Caki2 (cell line): ENCODE results near the gene CFAP410. TPM values are rescaled to one million over a fixed set of nuclear protein-coding genes. Genes with fewer than 3 reads are reported as not detected.

Experiments used
- DNase-seq: peaks from one replicate; pipeline ENCODE4 v3.0.0-alpha.2; 2015; ENCODE audit warnings: low read depth
- in situ Hi-C: cut with HindIII; loops from 2 replicates; pipeline ENCODE4 v1.10.0; 2016; ENCODE audit warnings: low sequenced_read_pairs, low pct_unique_long_range_greater_than_20kb, mixed read lengths
- total RNA-seq: library from RNA; depleted of rRNA; stranded (reverse); fragments of >200 nt; shearing (Covaris generic); gene quantifications from 2 replicates; pipeline ENCODE4 v1.2.3, GENCODE V29; 2014; ENCODE audit warnings: low replicate concordance

Gene CFAP410
- total RNA-seq, 1 experiment from 2014 or later, result 25.6 TPM

GRCh38 chr21:44335266-44336059 lies 3.7 kb downstream of the CFAP410 start:
- in situ Hi-C loops, result no loop called here
- no peak for DNase-seq

- DNase-seq, result no peak
- in situ Hi-C loops, result no loop called here
Observed at GRCh38 chr21:44334329-44335030, 4.7 kb downstream of the CFAP410 start.

- no peak for DNase-seq
- in situ Hi-C loops, result no loop called here
Observed at GRCh38 chr21:44333509-44334328, 5.5 kb downstream of the CFAP410 start.

DNA sequence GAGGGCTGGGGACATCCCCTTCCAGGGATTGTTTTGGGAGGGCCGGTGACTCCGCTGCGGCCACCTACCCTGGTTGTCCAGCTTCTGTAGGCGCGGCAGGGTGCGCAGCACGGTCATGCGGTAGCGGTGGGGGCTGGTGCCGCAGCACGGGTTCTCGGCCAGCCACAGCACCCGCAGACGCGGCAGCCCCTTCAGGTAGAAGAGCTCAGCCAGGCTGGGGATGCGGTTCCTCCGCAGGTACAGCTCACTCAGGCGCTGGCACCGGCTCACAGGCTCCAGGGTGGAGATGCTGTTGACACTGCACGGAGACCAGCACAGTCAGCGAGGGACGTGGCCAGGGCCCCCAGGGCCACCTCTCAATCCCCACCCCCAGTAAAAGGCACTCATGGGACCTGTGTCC lies 6.2 kb downstream of the CFAP410 start:
- DNase-seq, result no peak
- in situ Hi-C loops, result no loop called here

DNA sequence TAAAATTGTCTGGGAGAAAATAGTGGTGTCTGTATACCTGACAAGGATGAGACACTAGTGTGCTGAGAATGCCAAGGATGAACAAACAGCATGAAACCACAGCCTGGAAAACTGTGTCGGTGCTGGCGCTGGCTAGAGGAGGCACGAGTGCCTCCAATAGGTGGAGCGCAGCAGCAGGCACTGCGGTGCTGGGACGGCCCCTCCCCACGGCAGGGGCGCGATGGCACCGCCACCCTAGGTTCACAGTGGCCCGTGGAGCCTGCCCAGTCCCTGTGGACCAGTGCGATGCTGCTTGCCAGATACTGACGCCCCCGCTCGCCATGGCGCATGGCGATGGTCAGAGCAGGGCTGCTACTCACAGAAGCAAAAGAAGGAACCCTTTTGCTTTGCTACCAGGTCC lies 6.8 kb downstream of the CFAP410 start:
- in situ Hi-C loops, result no loop called here
- no peak for DNase-seq

DNA sequence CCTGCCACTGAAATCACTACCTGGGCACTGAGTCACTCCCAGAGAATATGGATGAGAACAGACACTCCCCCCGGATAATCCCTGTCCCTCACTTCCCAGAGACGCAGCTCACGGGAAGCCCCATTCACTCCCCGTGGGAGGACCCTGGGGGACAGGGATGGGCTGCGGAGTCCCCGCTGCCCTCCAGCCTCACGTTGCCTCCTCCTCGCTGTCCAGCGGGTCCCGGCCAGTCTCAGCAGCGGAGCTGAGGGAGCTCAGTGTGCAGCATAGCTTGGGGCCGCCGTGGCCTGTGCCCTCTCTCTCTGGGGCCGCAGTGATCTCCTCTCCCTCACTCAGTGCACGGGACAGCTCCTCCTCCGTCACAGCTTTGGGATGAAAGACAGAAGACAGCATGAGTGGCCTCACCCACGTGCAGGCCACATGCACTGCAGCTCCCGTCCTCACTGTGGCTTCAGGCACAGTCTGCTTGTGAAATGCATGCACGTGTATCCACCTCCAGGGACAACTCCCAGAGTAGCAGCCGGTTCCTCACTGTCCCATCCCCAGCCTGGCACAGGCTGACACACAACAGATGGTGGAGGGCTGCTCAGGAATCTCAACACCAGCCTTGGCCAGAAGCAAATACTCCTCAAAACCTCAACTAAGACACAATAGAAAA lies 7.4 kb downstream of the CFAP410 start:
- no peak for DNase-seq
- in situ Hi-C loops, result no loop called here

GRCh38 chr21:44331209-44331608 lies 8.0 kb downstream of the CFAP410 start:
- no peak for DNase-seq
- in situ Hi-C loops, result no loop called here

DNA sequence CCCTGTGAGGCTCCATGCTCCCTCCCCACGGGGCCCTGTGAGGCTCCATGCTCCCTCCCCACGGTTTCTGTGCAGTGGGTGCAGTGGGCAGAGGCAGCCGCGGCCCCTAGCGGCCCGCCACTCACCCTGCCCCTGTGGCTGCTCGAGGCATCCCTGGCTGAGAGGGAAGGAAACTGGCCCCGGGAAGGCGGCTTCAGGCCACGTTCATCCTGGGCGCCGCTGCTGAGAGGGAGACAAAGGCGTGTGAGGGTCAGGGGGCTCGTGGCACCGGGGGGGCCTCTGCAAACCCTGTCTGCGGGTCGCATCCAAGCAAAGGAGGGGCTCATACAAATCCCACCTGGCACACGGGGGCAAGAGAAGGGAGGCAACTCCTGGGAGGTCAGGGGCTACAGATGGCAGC lies 8.5 kb downstream of the CFAP410 start:
- in situ Hi-C loops, result no loop called here

GRCh38 chr21:44329971-44330681 lies 9.1 kb downstream of the CFAP410 start:
- DNase-seq, result no peak
- in situ Hi-C loops, result no loop called here

More for the DNA sequence above, 8.5 kb downstream of the CFAP410 start:
- DNase-seq, result no peak

DNA sequence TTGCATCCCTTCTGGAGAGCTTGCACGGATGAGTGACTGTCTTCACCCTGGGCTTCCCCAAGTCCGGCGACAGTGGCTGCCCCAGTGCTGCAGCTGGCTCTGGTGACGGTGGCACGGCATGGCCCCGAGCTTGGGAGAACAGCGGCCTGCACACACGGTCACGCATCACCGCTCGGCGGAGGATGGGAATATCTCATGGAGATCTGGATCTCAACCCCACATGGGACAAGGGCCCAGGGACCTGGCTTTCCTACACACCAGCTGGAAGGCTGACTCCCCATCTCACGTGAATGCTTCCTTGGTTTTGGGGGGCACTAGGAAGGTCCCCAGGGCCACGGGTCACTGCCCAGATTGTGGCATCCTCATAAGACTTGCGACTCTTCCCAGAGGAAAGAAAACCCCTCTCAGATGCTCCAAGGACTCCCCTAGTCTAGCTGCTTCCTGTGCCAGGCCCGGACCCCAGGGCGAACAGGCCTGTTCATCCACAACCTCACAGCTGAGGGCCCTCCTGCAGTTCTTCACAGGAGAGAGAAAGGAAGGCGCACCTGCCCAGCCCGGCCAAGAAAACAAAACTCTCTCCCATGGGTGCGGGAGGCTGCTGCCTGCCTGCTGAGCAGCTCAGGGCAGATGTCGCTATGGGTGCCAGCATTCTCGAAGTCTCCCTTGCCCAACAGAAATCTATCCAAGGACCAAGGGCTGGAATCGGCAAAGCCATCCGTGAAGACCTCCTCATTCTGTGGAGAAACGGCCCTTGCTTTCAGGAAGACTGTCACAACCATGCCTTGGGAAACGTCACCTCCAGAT lies 9.9 kb downstream of the CFAP410 start:
- in situ Hi-C loops, result no loop called here

DNA sequence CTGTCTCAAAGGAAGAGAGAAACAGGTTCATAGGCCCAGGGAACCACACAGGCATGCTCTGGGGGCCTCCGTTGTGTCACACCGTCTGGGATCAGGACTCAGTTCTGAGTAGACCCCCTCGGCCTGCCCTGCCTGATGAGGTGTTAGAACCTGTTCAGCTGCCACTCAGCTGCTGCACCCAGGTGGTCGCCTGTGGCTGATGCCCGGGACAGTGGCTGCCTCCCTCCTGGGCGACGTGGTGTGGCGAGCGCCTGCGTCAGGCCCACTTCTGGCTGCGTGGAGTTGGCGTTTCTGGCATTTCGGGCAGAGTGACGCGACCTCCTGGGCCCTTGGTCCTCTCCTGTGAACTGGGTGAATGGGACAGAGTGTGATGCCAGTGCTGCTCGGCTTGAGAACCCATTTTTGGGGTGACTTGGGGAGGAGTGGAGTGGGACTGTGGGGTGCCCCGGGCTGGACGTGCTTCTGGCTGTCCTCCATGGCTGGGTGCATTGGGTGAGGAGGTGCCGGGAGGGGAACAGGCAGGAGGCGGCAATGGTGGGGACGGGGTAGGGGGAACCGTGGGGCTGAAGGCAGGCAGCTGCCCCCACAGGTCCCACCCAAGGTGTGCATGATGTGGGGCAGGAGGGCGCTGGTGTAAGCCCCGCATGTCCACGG lies 10.8 kb downstream of the CFAP410 start:
- in situ Hi-C loops, result no loop called here
- no peak for DNase-seq

More for the DNA sequence above, 9.9 kb downstream of the CFAP410 start:
- peak; percentile 69 for DNase-seq

GRCh38 chr21:44327603-44327974 lies 11.6 kb downstream of the CFAP410 start:
- no peak for DNase-seq
- in situ Hi-C loops, result no loop called here

GRCh38 chr21:44326716-44327602 lies 12.2 kb downstream of the CFAP410 start:
- in situ Hi-C loops, result no loop called here
- DNase-seq, result no peak

DNA sequence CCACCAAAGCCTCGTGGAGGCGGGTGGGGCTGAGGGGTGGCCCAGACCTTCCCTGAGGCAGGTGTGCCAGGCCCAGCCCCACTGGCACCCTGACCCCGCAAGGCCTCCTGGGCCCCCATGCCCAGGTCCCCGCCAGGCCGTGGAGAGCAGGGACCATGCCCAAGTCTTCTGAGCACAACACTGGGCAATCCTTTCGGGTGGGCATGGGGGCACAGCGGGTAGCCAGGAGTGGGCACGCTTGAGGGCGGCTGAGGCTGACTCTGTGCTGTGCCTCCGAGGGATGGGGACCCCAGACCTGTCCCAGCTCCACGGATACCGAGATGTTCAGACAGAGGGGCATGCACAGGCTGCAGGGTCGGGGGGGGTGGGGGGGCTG lies 12.9 kb downstream of the CFAP410 start:
- in situ Hi-C loops, result no loop called here
- no peak for DNase-seq

DNA sequence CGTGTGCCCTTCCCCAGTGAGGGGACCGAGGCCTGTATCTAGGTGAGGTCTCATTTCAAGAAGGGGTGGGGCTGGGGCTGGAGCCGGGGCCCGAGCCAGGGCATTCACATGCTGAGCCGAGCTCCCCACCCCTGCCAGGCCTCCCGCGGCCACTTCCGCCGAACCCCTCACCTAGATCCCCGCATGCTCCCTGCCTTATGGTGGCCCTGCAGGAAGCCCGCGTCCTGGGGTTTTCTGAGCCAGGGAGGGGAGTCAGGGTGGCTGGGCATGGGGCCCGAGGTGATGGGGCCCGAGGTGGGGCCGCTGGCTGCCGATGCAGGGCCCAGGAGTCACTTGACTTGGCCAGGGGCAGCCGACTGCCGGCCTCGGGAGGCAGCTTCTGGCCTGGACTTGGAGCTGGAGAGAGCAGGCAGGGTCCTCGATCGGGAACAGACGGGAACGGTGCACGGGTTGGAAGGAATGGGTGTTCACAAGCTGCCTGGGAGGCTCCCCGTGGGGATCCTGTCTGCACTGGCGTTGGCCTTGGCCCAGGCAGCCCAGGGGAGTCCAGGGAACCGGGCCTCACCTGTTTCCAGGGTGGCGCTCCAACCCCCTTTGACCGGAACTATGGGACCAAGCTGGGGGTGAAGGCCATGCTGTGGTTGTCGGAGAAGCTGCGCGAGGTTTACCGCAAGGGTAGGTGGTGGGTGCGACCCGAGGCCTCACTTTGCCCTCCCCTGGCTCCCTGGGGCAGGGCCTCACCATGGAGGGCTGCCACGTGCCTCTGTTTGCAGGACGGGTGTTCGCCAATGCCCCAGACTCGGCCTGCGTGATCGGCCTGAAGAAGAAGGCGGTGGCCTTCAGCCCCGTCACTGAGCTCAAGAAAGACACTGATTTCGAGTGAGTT lies 13.6 kb downstream of the CFAP410 start:
- in situ Hi-C loops, result no loop called here
- no peak for DNase-seq
